ENCODE measurements around the gene KCNQ1OT1. TPM values are rescaled to one million over a fixed set of nuclear protein-coding genes. Genes with fewer than 3 reads are reported as not detected.
A peak's percentile ranks its signal among the peaks of the same experiment; 100 is the strongest.

KCNQ1OT1 gene
- total RNA-seq, 1 donor from 2014 or later: 2.8 TPM

GRCh38 chr11:2570211-2570811, 129.5 kb downstream of the KCNQ1OT1 start:
- no peak for DNase-seq

GRCh38 chr11:2569731-2570210, 130.0 kb downstream of the KCNQ1OT1 start:
- no peak for DNase-seq

GRCh38 chr11:2569321-2569721, 130.5 kb downstream of the KCNQ1OT1 start:
- DNase-seq: no peak

- DNase-seq: no peak
Measured at GRCh38 chr11:2567026-2567671, 132.6 kb downstream of the KCNQ1OT1 start.

- no peak for DNase-seq
Measured at GRCh38 chr11:2566223-2567025, 133.4 kb downstream of the KCNQ1OT1 start.

- no peak for DNase-seq
Measured at GRCh38 chr11:2565447-2566222, 134.2 kb downstream of the KCNQ1OT1 start.

- no peak for DNase-seq
Measured at GRCh38 chr11:2564588-2565425, 135.0 kb downstream of the KCNQ1OT1 start.

GRCh38 chr11:2564008-2564530, 135.7 kb downstream of the KCNQ1OT1 start:
- no peak for DNase-seq

- no peak for DNase-seq
Measured at GRCh38 chr11:2563213-2564007, 136.4 kb downstream of the KCNQ1OT1 start.

- no peak for DNase-seq
Measured at GRCh38 chr11:2562890-2563212, 136.9 kb downstream of the KCNQ1OT1 start.

- peak; percentile 73 for DNase-seq
Measured at GRCh38 chr11:2561696-2562581, 137.9 kb downstream of the KCNQ1OT1 start.

GRCh38 chr11:2559527-2560311, 140.1 kb downstream of the KCNQ1OT1 start:
- no peak for DNase-seq

- no peak for DNase-seq
Measured at GRCh38 chr11:2558861-2559526, 140.8 kb downstream of the KCNQ1OT1 start.

- DNase-seq: no peak
Measured at GRCh38 chr11:2558397-2558796, 141.4 kb downstream of the KCNQ1OT1 start.

All from occipital lobe (tissue), 2 donors.